HG03095 (cell line): Measurements from ENCODE around the gene TRIM10.
"Not testable (repeated sequence)": the region's sequence is repeated elsewhere in the genome, so short reads cannot be mapped to it uniquely, and the experiment has no call there.

Source experiments
- ATAC-seq: cut with Tn5 transposase; IDR thresholded peaks from one replicate; pipeline ENCODE4 v1.9.1; 2021; ENCODE audit warnings: moderate library complexity; ENCODE audit not compliant: unreplicated experiment

Gene TRIM10

GRCh38 chr6:30154709-30155519 is 6.1 kb downstream of the TRIM10 start:
- no peak for ATAC-seq

- ATAC-seq = no peak
These were observed 7.0 kb downstream of the TRIM10 start for GRCh38 chr6:30154061-30154460.

- no peak for ATAC-seq
These were observed 8.0 kb downstream of the TRIM10 start for GRCh38 chr6:30152910-30153610.

GRCh38 chr6:30152016-30152673 is 8.9 kb downstream of the TRIM10 start:
- no peak for ATAC-seq

- ATAC-seq = no peak
These were observed 9.4 kb downstream of the TRIM10 start for GRCh38 chr6:30151580-30151979.

GRCh38 chr6:30150671-30151395 is 10.2 kb downstream of the TRIM10 start:
- no peak for ATAC-seq

GRCh38 chr6:30149858-30150550 is 11.0 kb downstream of the TRIM10 start:
- ATAC-seq = no peak

GRCh38 chr6:30149234-30149633 is 11.8 kb downstream of the TRIM10 start:
- no peak for ATAC-seq

- no peak for ATAC-seq
These were observed 13.9 kb downstream of the TRIM10 start for GRCh38 chr6:30147096-30147495.

- no peak for ATAC-seq
These were observed 15.2 kb downstream of the TRIM10 start for GRCh38 chr6:30145818-30146217.

- ATAC-seq = no peak
These were observed 16.2 kb downstream of the TRIM10 start for GRCh38 chr6:30144811-30145210.

GRCh38 chr6:30143780-30144179 is 17.2 kb downstream of the TRIM10 start:
- ATAC-seq = no peak

GRCh38 chr6:30142665-30143064 is 18.3 kb downstream of the TRIM10 start:
- ATAC-seq = no peak

- not testable (repeated sequence) for ATAC-seq
These were observed 20.8 kb downstream of the TRIM10 start for GRCh38 chr6:30140240-30140639.

- ATAC-seq = no peak
These were observed 24.3 kb downstream of the TRIM10 start for GRCh38 chr6:30136570-30137286.

- no peak for ATAC-seq
These were observed 25.3 kb downstream of the TRIM10 start, which contains the start of gene TRIM40 for GRCh38 chr6:30135757-30136156. TRIM40 (plus strand) TSS chr6:30136140; CDS start chr6:30137037, 897 bp downstream.

- no peak for ATAC-seq
These were observed 25.9 kb downstream of the TRIM10 start for GRCh38 chr6:30135147-30135546.

GRCh38 chr6:30131947-30132497 is 29.0 kb downstream of the TRIM10 start:
- no peak for ATAC-seq
